Common myeloid progenitor, CD34-positive (primary cell): Measurements from ENCODE around the gene OVOL2.
A peak's percentile ranks its signal among the peaks of the same experiment; 100 is the strongest.

Experiments
- CTCF ChIA-PET: fragments of 350-600 bp; sonication (Branson Sonifier 250); formaldehyde crosslinking; loops from one replicate; lab custom pipeline; 2021; ENCODE audit warnings: antibody characterized with exemption; lab: Charles Lee
- POLR2A ChIA-PET: fragments of 350-600 bp; sonication (Branson Sonifier 250); formaldehyde crosslinking; loops from one replicate; lab custom pipeline; 2021; ENCODE audit warnings: antibody characterized with exemption; lab: Charles Lee
- DNase-seq, 3 donors: peaks; one replicate each; pipeline versions ENCODE4 v3.0.0 to v3.0.0-alpha.2; 2013
- H3K27ac ChIP-seq, 2 experiments: 1 replicate in 1 of 2; 2 replicates in 1 of 2; pipeline ENCODE4 v1.7.0; 2013; ENCODE audit warnings: inconsistent platforms in 2 of 2, low read length in 2 of 2, mild to moderate bottlenecking in 2 of 2, low read depth in 1 of 2, moderate library complexity in 1 of 2; ENCODE audit not compliant: severe bottlenecking in 2 of 2, insufficient read depth in 1 of 2, poor library complexity in 1 of 2
- H3K27me3 ChIP-seq, 5 experiments: replicated peaks in 2 of 5; 1 replicate in 3 of 5; 2 replicates in 2 of 5; pipeline versions ENCODE4 v1.6.1 to v1.7.0; 2013; ENCODE audit warnings: low read length in 4 of 5, mild to moderate bottlenecking in 2 of 5, moderate library complexity in 2 of 5, inconsistent platforms in 1 of 5; ENCODE audit not compliant: insufficient read depth in 5 of 5, control insufficient read depth in 4 of 5
- H3K36me3 ChIP-seq, 4 experiments: 1 replicate in 2 of 4; 2 replicates in 2 of 4; pipeline versions ENCODE4 v1.6.1 to v1.7.0; 2013; ENCODE audit warnings: low read length in 3 of 4, control low read depth in 1 of 4, mild to moderate bottlenecking in 1 of 4; ENCODE audit not compliant: control insufficient read depth in 4 of 4, insufficient read depth in 4 of 4
- H3K4me1 ChIP-seq, 4 experiments: 1 replicate in 3 of 4; 2 replicates in 1 of 4; pipeline versions ENCODE4 v1.6.1 to v1.7.1; 2013; ENCODE audit warnings: low read length in 3 of 4, mild to moderate bottlenecking in 3 of 4, control low read depth in 1 of 4, inconsistent platforms in 1 of 4, moderate library complexity in 1 of 4; ENCODE audit not compliant: control insufficient read depth in 4 of 4, insufficient read depth in 4 of 4; ENCODE audit errors: control extremely low read depth in 1 of 4
- H3K4me3 ChIP-seq, 7 experiments: 1 replicate in 4 of 7; 2 replicates in 3 of 7; pipeline versions ENCODE4 v1.5.1 to v1.7.0; 2013; ENCODE audit warnings: mild to moderate bottlenecking in 7 of 7, low read length in 6 of 7, moderate library complexity in 6 of 7, inconsistent platforms in 2 of 7, low read depth in 2 of 7, control low read depth in 1 of 7; ENCODE audit not compliant: insufficient read depth in 4 of 7, control insufficient read depth in 1 of 7; ENCODE audit errors: extremely low read depth in 1 of 7
- H3K9me3 ChIP-seq, 5 experiments: 1 replicate in 4 of 5; 2 replicates in 1 of 5; pipeline versions ENCODE4 v1.6.1 to v1.7.1; 2013; ENCODE audit warnings: low read length in 4 of 5, mild to moderate bottlenecking in 2 of 5, inconsistent platforms in 1 of 5, low read depth in 1 of 5, moderate library complexity in 1 of 5; ENCODE audit not compliant: control insufficient read depth in 4 of 5, insufficient read depth in 2 of 5; ENCODE audit errors: control extremely low read depth in 1 of 5
- WGBS: methylation state at CpG from one replicate; pipeline ENCODE4 v1.1.5; 2013; ENCODE audit not compliant: insufficient coverage; 5-methylcytosine and 5-hydroxymethylcytosine counted together

The OVOL2 gene

GRCh38 chr20:18004384-18005031 is 53.2 kb downstream of the OVOL2 start:
- WGBS = 99% methylated on average over 8 of the region's 8 CpGs
- no peaks in the 10 kb centered on the region for H3K4me1 ChIP-seq
- H3K9me3 ChIP-seq = no peaks in the 10 kb centered on the region
- POLR2A ChIA-PET = no interaction called here
- H3K27ac ChIP-seq = no peak overlapping the region
- no peaks in the 10 kb centered on the region for H3K27me3 ChIP-seq
- CTCF ChIA-PET = interaction anchor here (1.4 kb wide), 1 partner anchor 14 kb away, joined by 6 read pairs; no protein-coding TSS in a partner anchor
- no peak overlapping the region for H3K4me3 ChIP-seq
- no peaks in the 10 kb centered on the region for H3K36me3 ChIP-seq
- no peak for DNase-seq

DNA sequence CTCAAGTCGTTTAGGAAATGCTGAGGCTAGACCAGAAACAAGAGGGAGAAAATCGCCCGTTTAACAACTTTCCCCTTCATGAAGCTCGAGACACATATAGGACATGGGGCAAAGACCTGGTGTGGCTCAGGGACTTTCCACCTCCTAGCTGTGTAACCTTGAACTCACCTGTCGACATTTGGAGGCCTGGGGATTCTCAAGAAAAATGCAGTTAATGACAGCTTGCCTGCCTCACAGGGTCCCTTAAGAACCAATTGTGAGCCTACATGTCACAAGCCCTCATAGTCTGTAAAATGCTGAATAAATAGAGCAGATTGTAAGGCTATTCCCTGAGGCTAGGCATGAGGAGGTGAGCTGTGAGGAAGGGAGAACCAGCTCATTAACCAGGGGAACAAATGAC is 53.8 kb downstream of the OVOL2 start:
- CTCF ChIA-PET = interaction anchor here (1.4 kb wide), 1 partner anchor 14 kb away, joined by 6 read pairs; no protein-coding TSS in a partner anchor
- no peak overlapping the region for H3K27ac ChIP-seq
- WGBS = 92% methylated on average over 5 of the region's 5 CpGs

GRCh38 chr20:18001131-18001921 is 56.4 kb downstream of the OVOL2 start:
- WGBS = 100% methylated on average over 6 of the region's 10 CpGs
- CTCF ChIA-PET = interaction anchor here (0.5 kb wide), 1 partner anchor 16 kb away, joined by 3 read pairs; no protein-coding TSS in a partner anchor
- no peak for DNase-seq
- H3K9me3 ChIP-seq = no peaks in the 10 kb centered on the region
- no peaks in the 10 kb centered on the region for H3K36me3 ChIP-seq
- peaks cover 0 to 7% (median 4%) of the 10 kb centered on the region in 4 experiments for H3K4me1 ChIP-seq
- H3K27me3 ChIP-seq = no peaks in the 10 kb centered on the region
- H3K4me3 ChIP-seq = no peak overlapping the region
- no peak overlapping the region for H3K27ac ChIP-seq
- POLR2A ChIA-PET = no interaction called here

More for the DNA sequence above, 53.8 kb downstream of the OVOL2 start:
- Histone ChIP-seq H3K9me3 (no peaks in the 10 kb centered on the region), H3K27me3 (no peaks in the 10 kb centered on the region), H3K4me3 (no peak overlapping the region), H3K4me1 (no peaks in the 10 kb centered on the region), H3K36me3 (no peaks in the 10 kb centered on the region)
- POLR2A ChIA-PET = no interaction called here
- DNase-seq = peak in 1 of 3 donors; percentile 6

DNA sequence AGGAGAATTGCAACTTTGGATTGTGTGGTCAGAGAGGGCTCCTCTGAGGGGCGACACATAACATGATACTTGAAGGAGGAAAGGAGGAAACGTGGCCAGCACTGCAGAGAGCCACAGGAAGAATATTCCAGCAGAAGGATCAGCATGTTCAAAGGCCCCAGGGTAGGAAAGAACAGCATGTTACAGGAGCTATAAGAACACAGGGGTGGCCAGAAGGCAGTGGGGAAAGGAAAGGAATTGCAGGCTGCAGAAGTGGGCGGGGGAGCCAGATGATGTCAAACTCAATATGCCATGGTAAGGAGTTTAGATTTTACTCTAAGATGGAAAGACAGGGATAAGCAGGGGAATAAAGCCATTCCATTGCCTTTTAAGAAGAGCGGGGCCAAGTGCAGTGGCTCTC is 58.1 kb downstream of the OVOL2 start:
- no peak overlapping the region for H3K27ac ChIP-seq
- DNase-seq = no peak
- ChIA-PET POLR2A (no interaction called here), CTCF (interaction anchor here (0.6 kb wide), 1 partner anchor 12 kb away, joined by 3 read pairs; no protein-coding TSS in a partner anchor)
- no peaks in the 10 kb centered on the region for H3K27me3 ChIP-seq
- WGBS = 94% methylated on average over 4 of the region's 4 CpGs
- H3K36me3 ChIP-seq = no peaks in the 10 kb centered on the region
- no peak overlapping the region for H3K4me3 ChIP-seq
- no peaks in the 10 kb centered on the region for H3K9me3 ChIP-seq
- peaks cover 2 to 11% (median 7%) of the 10 kb centered on the region in 4 experiments for H3K4me1 ChIP-seq

GRCh38 chr20:17998446-17998845 is 59.3 kb downstream of the OVOL2 start:
- H3K36me3 ChIP-seq = no peaks in the 10 kb centered on the region
- ChIA-PET CTCF (interaction anchor here (1.1 to 1.2 kb wide), 2 partner anchors 40 to 494 kb away, joined by 3 to 5 read pairs; no protein-coding TSS in a partner anchor), POLR2A (no interaction called here)
- no peak overlapping the region for H3K27ac ChIP-seq
- H3K4me1 ChIP-seq = peaks cover 3 to 11% (median 8%) of the 10 kb centered on the region in 4 experiments
- no peak overlapping the region for H3K4me3 ChIP-seq
- H3K27me3 ChIP-seq = no peaks in the 10 kb centered on the region
- no peak for DNase-seq
- no peaks in the 10 kb centered on the region for H3K9me3 ChIP-seq
- WGBS = 100% methylated on average over 5 of the region's 5 CpGs

- no peak overlapping the region for H3K27ac ChIP-seq
- WGBS = 29% methylated on average over 7 of the region's 16 CpGs
- H3K4me1 ChIP-seq = peaks cover 5 to 21% (median 11%) of the 10 kb centered on the region in 4 experiments
- no peaks in the 10 kb centered on the region for H3K36me3 ChIP-seq
- ChIA-PET CTCF (interaction anchor here (0.7 to 5.3 kb wide), 19 partner anchors 10 to 491 kb away, joined by 3 to 27 read pairs (median 4); no protein-coding TSS in a partner anchor), POLR2A (no interaction called here)
- H3K4me3 ChIP-seq = peak overlapping the region in 1 of 7 experiments; percentile 7
- H3K27me3 ChIP-seq = no peaks in the 10 kb centered on the region
- H3K9me3 ChIP-seq = no peaks in the 10 kb centered on the region
- DNase-seq = peak; percentile 72 to 85 (median 80)
Measured at GRCh38 chr20:17995967-17996819, 61.5 kb downstream of the OVOL2 start.
